ENCODE results near the gene TPX2.

GRCh38 chr20:31691646-31692275 lies 47.3 kb upstream of the TPX2 start:
- TF ChIP-seq, protein P1, sequence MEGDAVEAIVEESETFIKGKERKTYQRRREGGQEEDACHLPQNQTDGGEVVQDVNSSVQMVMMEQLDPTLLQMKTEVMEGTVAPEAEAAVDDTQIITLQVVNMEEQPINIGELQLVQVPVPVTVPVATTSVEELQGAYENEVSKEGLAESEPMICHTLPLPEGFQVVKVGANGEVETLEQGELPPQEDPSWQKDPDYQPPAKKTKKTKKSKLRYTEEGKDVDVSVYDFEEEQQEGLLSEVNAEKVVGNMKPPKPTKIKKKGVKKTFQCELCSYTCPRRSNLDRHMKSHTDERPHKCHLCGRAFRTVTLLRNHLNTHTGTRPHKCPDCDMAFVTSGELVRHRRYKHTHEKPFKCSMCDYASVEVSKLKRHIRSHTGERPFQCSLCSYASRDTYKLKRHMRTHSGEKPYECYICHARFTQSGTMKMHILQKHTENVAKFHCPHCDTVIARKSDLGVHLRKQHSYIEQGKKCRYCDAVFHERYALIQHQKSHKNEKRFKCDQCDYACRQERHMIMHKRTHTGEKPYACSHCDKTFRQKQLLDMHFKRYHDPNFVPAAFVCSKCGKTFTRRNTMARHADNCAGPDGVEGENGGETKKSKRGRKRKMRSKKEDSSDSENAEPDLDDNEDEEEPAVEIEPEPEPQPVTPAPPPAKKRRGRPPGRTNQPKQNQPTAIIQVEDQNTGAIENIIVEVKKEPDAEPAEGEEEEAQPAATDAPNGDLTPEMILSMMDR (IDR thresholded peaks at IDR 0.05): no peak
- TF ChIP-seq EZH2 (IDR thresholded peaks at IDR 0.05): no peak
- no peak for TF ChIP-seq EZH2phosphoT487 (IDR thresholded peaks at IDR 0.05)
